Adrenal gland (tissue), 12 donors: ENCODE measurements around the gene KRT73. TPM values are rescaled to one million over a fixed set of nuclear protein-coding genes. Genes with fewer than 3 reads are reported as not detected.

Experiments
- DNase-seq, 7 donors: peaks; one replicate each; pipeline ENCODE4 v3.0.0-alpha.2; 2019 to 2020
- H3K27ac ChIP-seq, 5 donors: fragments of 200-600 bp; sonication (generic) in 4 of 5; 1 replicate in 3 of 5; 2 replicates in 2 of 5; pipeline versions ENCODE4 v1.5.1 to v1.8.0; 2016 to 2020; ENCODE audit warnings: mild to moderate bottlenecking in 1 of 5
- H3K27me3 ChIP-seq: fragments of 200-600 bp; 2 replicates; pipeline ENCODE4 v1.8.0; 2021
- H3K36me3 ChIP-seq, 2 donors: fragments of 200-600 bp; replicated peaks in 1 of 2; 1 replicate in 1 of 2; 2 replicates in 1 of 2; pipeline versions ENCODE4 v1.5.1 to v1.8.0; 2018 to 2022
- H3K4me1 ChIP-seq, 2 donors: fragments of 200-600 bp; replicated peaks in 1 of 2; 1 replicate in 1 of 2; 2 replicates in 1 of 2; pipeline versions ENCODE4 v1.5.1 to v1.8.0; 2018 to 2021
- H3K4me3 ChIP-seq, 4 donors: fragments of 200-600 bp; sonication (generic) in 3 of 4; one replicate each; pipeline ENCODE4 v1.5.1; 2016 to 2018
- H3K9me3 ChIP-seq, 3 donors: fragments of 200-600 bp; sonication (generic) in 1 of 3; replicated peaks in 1 of 3; 1 replicate in 2 of 3; 2 replicates in 1 of 3; pipeline versions ENCODE4 v1.5.1 to v1.8.0; 2016 to 2021
- POLR2A ChIP-seq, 2 donors: fragments of 450-650 bp; IDR thresholded peaks; one replicate each; pipeline ENCODE4 v1.6.1; 2017; ENCODE audit warnings: antibody characterized with exemption in 2 of 2, mild to moderate bottlenecking in 2 of 2, moderate library complexity in 1 of 2
- WGBS, 4 donors: extraction: QIAGEN DNeasy Blood & Tissue Kit in 2 of 4; methylation state at CpG; one replicate each; pipeline versions ENCODE4 v1.1.5 to v1.1.7; 2013 to 2017; 5-methylcytosine and 5-hydroxymethylcytosine counted together
- intact Hi-C, 2 donors: fragments of 100-400 bp; cut with DNase I; formaldehyde crosslinking; loops; one replicate each; pipeline versions ENCODE4 v1.14.1 to v1.15.0; 2022 to 2023
- polyA plus RNA-seq, 3 donors: library from polyadenylated mRNA; stranded (reverse); fragments of 200-250 nt in 2 of 3; fragments of 350-450 nt in 1 of 3; fragmentation: Illumina TruSeq in 1 of 3; extraction: RNeasy Lipid Tissue Mini Kit (QIAGEN cat#74804) in 1 of 3; gene quantifications; one replicate each; pipeline ENCODE4 v1.2.3, GENCODE V29; 2013 to 2014
- total RNA-seq, 9 donors: library from RNA; depleted of rRNA in 4 of 9; stranded (reverse); fragments of >200 nt in 4 of 9; fragments of 120-200 nt in 1 of 9; fragmentation: NEBNext Ultra II Directional in 1 of 9; extraction: Animal tissue kit (Norgen Biotek cat#: 25700) in 1 of 9; gene quantifications; one replicate each; pipeline versions ENCODE4 v1.1.0 to v1.2.4, GENCODE V29; 2013 to 2023
- TF ChIP-seq, protein P1 (sequence below), 6 experiments: fragments of 450-650 bp in 4 of 6; fragments of 200-600 bp in 2 of 6; sonication (generic) in 1 of 6; IDR thresholded peaks; 1 replicate in 5 of 6; 2 replicates in 1 of 6; pipeline versions ENCODE4 v1.5.1 to v1.8.0; 2016 to 2021; ENCODE audit warnings: antibody characterized with exemption in 6 of 6, mild to moderate bottlenecking in 2 of 6, moderate library complexity in 1 of 6
- donor health status: healthy with polysubstance abuse.
- donor health status: Bipolar disorder and iron deficiency.
- donor health status: DM: yes; HTN: yes; CAD: no.
- donor health status: DM: no; HTN: no; CAD: no.
- donor health status: DM: no; HTN: no; CAD: no.
- donor health status: DM: yes; HTN: yes; CAD: no.

The KRT73 gene
- total and polyA plus RNA-seq, 12 donors = 0.18 to 0.64 TPM; not detected in 10

DNA sequence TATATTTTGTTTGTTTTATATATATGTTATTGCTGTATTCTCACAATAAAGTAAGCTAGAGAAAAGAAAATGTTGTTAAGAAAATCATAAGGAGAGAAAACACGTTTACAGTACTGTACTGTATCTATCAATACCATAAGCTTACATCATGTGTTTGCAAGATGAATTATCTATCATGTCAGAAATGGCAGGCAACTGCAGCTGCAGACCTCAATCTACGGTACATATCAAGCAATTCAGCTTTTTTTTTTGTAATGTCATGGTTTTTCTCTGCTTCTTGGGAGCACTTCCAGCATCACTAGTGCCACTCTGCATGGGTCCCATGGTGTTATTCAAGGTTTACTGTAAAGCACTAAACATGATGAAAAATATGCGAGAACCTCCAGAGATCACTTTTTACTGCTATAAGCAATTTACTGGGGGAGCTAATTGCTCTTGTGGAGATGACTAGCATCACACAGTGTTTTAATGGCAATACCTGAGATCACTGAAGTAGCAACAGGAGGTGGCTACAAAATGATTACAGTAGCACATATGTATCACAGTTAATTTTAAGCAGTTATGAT lies 42.7 kb upstream of the KRT73 start:
- no peaks in the 10 kb centered on the region for H3K9me3 ChIP-seq
- H3K27me3 ChIP-seq = peaks cover 9% of the 10 kb centered on the region
- H3K4me3 ChIP-seq = no peak overlapping the region
- 76 to 78% (median 76%) methylated on average over 3 of the region's 3 CpGs for WGBS, 4 donors
- H3K27ac ChIP-seq = no peak overlapping the region
- no peaks in the 10 kb centered on the region for H3K36me3 ChIP-seq
- H3K4me1 ChIP-seq = no peaks in the 10 kb centered on the region
- intact Hi-C loops = no loop called here
- DNase-seq = no peak
- TF ChIP-seq, protein P1, sequence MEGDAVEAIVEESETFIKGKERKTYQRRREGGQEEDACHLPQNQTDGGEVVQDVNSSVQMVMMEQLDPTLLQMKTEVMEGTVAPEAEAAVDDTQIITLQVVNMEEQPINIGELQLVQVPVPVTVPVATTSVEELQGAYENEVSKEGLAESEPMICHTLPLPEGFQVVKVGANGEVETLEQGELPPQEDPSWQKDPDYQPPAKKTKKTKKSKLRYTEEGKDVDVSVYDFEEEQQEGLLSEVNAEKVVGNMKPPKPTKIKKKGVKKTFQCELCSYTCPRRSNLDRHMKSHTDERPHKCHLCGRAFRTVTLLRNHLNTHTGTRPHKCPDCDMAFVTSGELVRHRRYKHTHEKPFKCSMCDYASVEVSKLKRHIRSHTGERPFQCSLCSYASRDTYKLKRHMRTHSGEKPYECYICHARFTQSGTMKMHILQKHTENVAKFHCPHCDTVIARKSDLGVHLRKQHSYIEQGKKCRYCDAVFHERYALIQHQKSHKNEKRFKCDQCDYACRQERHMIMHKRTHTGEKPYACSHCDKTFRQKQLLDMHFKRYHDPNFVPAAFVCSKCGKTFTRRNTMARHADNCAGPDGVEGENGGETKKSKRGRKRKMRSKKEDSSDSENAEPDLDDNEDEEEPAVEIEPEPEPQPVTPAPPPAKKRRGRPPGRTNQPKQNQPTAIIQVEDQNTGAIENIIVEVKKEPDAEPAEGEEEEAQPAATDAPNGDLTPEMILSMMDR (IDR thresholded peaks at IDR 0.05) = no peak
- no peak for TF ChIP-seq POLR2A (IDR thresholded peaks at IDR 0.05)

DNA sequence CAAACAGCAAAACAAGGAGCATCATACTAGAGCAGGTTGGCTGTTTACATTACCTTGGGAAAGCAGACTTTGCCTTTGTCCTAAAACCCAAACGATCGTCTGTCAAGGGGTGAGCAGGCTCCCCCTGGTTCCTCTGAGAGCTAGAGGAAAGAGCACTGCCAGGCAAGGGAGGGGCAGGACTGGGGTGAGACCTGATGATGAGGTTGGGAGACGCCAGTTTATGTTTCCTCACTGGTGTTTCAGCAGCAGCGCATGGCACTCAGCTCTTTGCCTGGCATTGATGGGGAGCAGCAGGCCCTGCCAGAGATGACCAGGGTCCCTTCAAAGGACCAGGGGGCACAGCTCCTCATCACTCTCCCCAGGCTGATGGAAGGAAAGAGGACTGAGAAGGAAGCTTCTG lies 41.6 kb upstream of the KRT73 start:
- intact Hi-C loops = no loop called here
- H3K27ac ChIP-seq = no peak overlapping the region
- no peak overlapping the region for H3K4me3 ChIP-seq
- no peaks in the 10 kb centered on the region for H3K27me3 ChIP-seq
- DNase-seq = peak in 1 of 7 donors; percentile 15
- no peaks in the 10 kb centered on the region for H3K36me3 ChIP-seq
- WGBS, 4 donors = 65 to 91% (median 83%) methylated on average over 4 of the region's 4 CpGs
- H3K4me1 ChIP-seq = no peaks in the 10 kb centered on the region
- TF ChIP-seq, protein P1 (IDR thresholded peaks at IDR 0.05) = no peak
- TF ChIP-seq POLR2A (IDR thresholded peaks at IDR 0.05) = no peak
- no peaks in the 10 kb centered on the region for H3K9me3 ChIP-seq

DNA sequence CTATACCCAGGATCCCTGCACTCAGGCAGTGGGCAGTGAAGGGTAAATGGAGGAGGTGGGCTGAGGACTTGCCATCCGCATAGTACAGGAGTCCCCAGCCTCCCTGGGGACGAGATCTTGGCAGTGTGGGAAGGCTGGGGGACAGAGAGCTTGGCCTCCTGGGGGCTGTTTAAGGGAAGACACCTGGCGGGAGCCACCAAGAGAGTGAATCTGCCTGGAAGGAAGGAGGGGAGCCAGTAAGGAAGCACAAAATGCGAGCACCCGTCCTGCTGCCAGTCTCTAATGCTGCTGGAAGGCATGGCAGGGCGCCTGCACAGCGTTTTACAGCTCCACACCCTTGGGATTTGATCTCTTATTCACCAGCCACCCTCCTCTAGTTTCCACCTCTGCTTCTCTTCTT lies 41.0 kb upstream of the KRT73 start:
- 59 to 81% (median 68%) methylated on average over 7 of the region's 7 CpGs for WGBS, 4 donors
- Histone ChIP-seq H3K27ac (no peak overlapping the region), H3K36me3 (no peaks in the 10 kb centered on the region), H3K4me3 (no peak overlapping the region), H3K27me3 (peaks cover 4% of the 10 kb centered on the region), H3K9me3 (no peaks in the 10 kb centered on the region), H3K4me1 (no peaks in the 10 kb centered on the region)
- no peak for DNase-seq
- no peak for TF ChIP-seq POLR2A (IDR thresholded peaks at IDR 0.05)
- TF ChIP-seq, protein P1 (IDR thresholded peaks at IDR 0.05) = no peak
- intact Hi-C loops = no loop called here

DNA sequence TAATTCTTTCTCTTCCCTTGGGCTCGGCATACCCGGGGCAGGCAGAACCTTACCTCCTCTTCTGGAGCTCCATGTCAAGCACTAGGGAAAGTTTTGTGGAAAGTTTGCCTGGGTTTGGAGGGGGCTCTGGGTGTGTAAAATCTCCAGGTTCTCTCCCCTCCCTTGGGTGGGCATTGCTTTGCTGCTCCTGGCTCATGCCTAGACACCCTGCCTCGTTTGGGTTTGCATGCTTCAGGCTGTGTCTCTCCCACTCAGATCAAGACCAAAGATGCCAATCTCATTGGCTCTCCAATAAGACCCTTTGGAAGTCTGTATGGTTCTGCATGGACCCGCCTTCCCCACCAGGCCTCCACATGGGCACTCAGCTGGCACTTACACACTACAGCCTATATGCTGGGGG lies 39.8 kb upstream of the KRT73 start:
- TF ChIP-seq, protein P1 (IDR thresholded peaks at IDR 0.05) = no peak
- 73 to 80% (median 74%) methylated on average over 3 to 4 of the region's 4 CpGs for WGBS, 4 donors

More for the DNA sequence above, 39.8 kb upstream of the KRT73 start:
- Histone ChIP-seq H3K27me3 (peaks cover 10% of the 10 kb centered on the region), H3K36me3 (no peaks in the 10 kb centered on the region), H3K9me3 (no peaks in the 10 kb centered on the region), H3K4me3 (no peak overlapping the region), H3K27ac (no peak overlapping the region), H3K4me1 (no peaks in the 10 kb centered on the region)
- intact Hi-C loops = no loop called here
- DNase-seq = no peak
